GM21528 (cell line): ENCODE measurements around the gene BRINP3.

Experiments used
- ATAC-seq: cut with Tn5 transposase; IDR thresholded peaks from one replicate; pipeline ENCODE4 v1.9.1; 2021; ENCODE audit warnings: mild to moderate bottlenecking, moderate library complexity; ENCODE audit not compliant: unreplicated experiment, low FRiP score

Gene BRINP3

GRCh38 chr1:190327271-190327670 lies 150.4 kb downstream of the BRINP3 start:
- no peak for ATAC-seq

- no peak for ATAC-seq
Measured at GRCh38 chr1:190323530-190323929, 154.1 kb downstream of the BRINP3 start.

GRCh38 chr1:190322274-190322673 lies 155.4 kb downstream of the BRINP3 start:
- ATAC-seq = no peak

- ATAC-seq = no peak
Measured at GRCh38 chr1:190320952-190321351, 156.7 kb downstream of the BRINP3 start.

GRCh38 chr1:190312763-190313162 lies 164.9 kb downstream of the BRINP3 start:
- ATAC-seq = no peak

GRCh38 chr1:190303501-190303900 lies 174.2 kb downstream of the BRINP3 start:
- ATAC-seq = no peak

GRCh38 chr1:190296453-190296852 lies 181.2 kb downstream of the BRINP3 start:
- no peak for ATAC-seq

- no peak for ATAC-seq
Measured at GRCh38 chr1:190289897-190290296, 187.8 kb downstream of the BRINP3 start.

GRCh38 chr1:190286111-190286510 lies 191.6 kb downstream of the BRINP3 start:
- ATAC-seq = no peak

GRCh38 chr1:190277107-190277506 lies 200.6 kb downstream of the BRINP3 start:
- no peak for ATAC-seq

GRCh38 chr1:190274721-190275120 lies 202.9 kb downstream of the BRINP3 start:
- ATAC-seq = no peak

GRCh38 chr1:190273161-190273560 lies 204.5 kb downstream of the BRINP3 start:
- ATAC-seq = no peak

GRCh38 chr1:190262538-190262937 lies 215.1 kb downstream of the BRINP3 start:
- ATAC-seq = no peak

GRCh38 chr1:190259424-190259823 lies 218.2 kb downstream of the BRINP3 start:
- ATAC-seq = no peak

- no peak for ATAC-seq
Measured at GRCh38 chr1:190258003-190258402, 219.7 kb downstream of the BRINP3 start.

- no peak for ATAC-seq
Measured at GRCh38 chr1:190252046-190252445, 225.6 kb downstream of the BRINP3 start.

- ATAC-seq = no peak
Measured at GRCh38 chr1:190250368-190250767, 227.3 kb downstream of the BRINP3 start.

- ATAC-seq = no peak
Measured at GRCh38 chr1:190244406-190244805, 233.3 kb downstream of the BRINP3 start.

GRCh38 chr1:190243056-190243455 lies 234.6 kb downstream of the BRINP3 start:
- ATAC-seq = no peak

- ATAC-seq = no peak
Measured at GRCh38 chr1:190226006-190226405, 251.7 kb downstream of the BRINP3 start.

- no peak for ATAC-seq
Measured at GRCh38 chr1:190212450-190212849, 265.2 kb downstream of the BRINP3 start.

GRCh38 chr1:190207733-190208132 lies 269.9 kb downstream of the BRINP3 start:
- no peak for ATAC-seq

- no peak for ATAC-seq
Measured at GRCh38 chr1:190205713-190206112, 272.0 kb downstream of the BRINP3 start.
